ENCODE measurements around the gene ZBTB47. TPM values are rescaled to one million over a fixed set of nuclear protein-coding genes. Genes with fewer than 3 reads are reported as not detected.

Gene ZBTB47
- total and polyA plus RNA-seq, 2 donors (not counting 3 experiments of a cell fraction or from before 2014, with no cell fraction given): 10.6 to 14.5 TPM

DNA sequence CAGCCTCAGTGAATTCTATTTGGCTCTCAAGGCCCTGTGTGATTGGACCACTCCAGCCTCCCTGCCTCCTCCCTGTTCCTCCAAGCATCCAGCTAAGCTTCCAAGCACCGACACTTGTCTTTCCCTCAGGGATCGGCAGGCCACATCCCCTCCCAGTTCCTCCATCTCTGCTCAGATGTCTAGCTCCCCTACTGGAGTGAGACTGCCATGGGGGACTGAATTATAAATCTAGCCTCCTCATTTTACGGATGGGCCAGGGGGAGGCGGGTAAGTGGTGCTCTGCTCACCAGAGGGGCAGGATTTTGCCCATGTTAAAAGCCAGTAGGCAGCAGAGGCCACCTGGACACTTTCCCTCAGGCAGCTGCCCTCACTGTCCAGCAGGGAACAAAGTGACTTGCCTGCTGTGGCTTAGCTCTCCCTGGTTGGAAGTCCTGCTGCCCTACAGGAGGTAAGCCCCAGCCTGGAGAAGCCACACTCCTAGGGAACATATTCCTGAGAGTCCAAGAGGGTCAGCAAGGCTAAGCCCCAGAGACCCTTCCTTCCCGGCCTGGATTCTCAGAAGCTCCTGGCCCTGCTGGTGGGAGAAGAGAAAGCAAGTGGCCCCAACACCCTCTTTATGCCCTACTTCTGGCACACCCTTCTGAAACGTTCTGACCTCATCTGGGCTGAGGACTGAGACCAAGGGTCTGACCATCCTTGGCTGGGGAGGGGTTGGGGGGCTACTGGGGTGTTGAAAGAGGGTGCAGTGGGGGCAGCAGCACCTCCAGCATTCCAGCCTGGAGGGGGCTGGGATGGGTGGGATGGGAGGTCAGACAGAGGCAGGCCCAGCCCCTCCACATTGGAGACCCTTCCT lies 58.2 kb downstream of the ZBTB47 start:
- no TSS peak for BruUV-seq (replicated peaks)
- no peaks in the 10 kb centered on the region for H3K79me2 ChIP-seq (ENCODE audit: control insufficient read depth, insufficient read depth, low read length)

More for the DNA sequence above, 58.2 kb downstream of the ZBTB47 start:
- Histone ChIP-seq H3K9me3 (replicated peaks; ENCODE audit: control insufficient read depth, insufficient read depth, low read length) (no peaks in the 10 kb centered on the region), H3K4me2 (ENCODE audit: insufficient read depth, low read length) (no peak overlapping the region), H3K4me3 (replicated peaks in 1 of 3; ENCODE audit: insufficient read depth in 1 of 3, low read depth in 1 of 3, low read length in 3 of 3) (no peak overlapping the region), H3K9ac (replicated peaks; ENCODE audit: extremely low read depth, insufficient read depth, low read length) (no peak overlapping the region), H4K20me1 (replicated peaks; ENCODE audit: control insufficient read depth, extremely low read depth, insufficient read depth, low read length) (no peaks in the 10 kb centered on the region), H3K36me3 (ENCODE audit: control insufficient read depth in 2 of 2, extremely low read depth in 1 of 2, insufficient read depth in 2 of 2, low read length in 2 of 2) (no peaks in the 10 kb centered on the region), H3K4me1 (ENCODE audit: control insufficient read depth, extremely low read depth, insufficient read depth, low read length) (no peaks in the 10 kb centered on the region), H3K27me3 (ENCODE audit: control insufficient read depth in 2 of 2, insufficient read depth in 2 of 2, low read length in 2 of 2) (peaks cover 0 to 5% of the 10 kb centered on the region in 2 experiments), H2AFZ (ENCODE audit: low read depth, low read length) (no peak overlapping the region), H3K9me1 (replicated peaks; ENCODE audit: control insufficient read depth, extremely low read depth, insufficient read depth, low read length) (no peaks in the 10 kb centered on the region), H3K27ac (ENCODE audit: insufficient read depth, low read depth, low read length) (no peak overlapping the region)
- ChIA-PET POLR2A (no interaction called here), CTCF (interaction anchor here (0.6 to 2.2 kb wide), 4 partner anchors 12 to 181 kb away, joined by 3 to 9 read pairs (median 6); no protein-coding TSS in a partner anchor)
- dilution Hi-C loops (cut with MboI; ENCODE audit: extremely low pct_ligation_motif_present, low sequenced_read_pairs): no loop called here
- DNase-seq (ENCODE audit: low read depth, low spot score): no peak
- intact Hi-C loops (cut with micrococcal nuclease): no loop called here
- no peak for TF ChIP-seq FOS (IDR thresholded peaks at IDR 0.05; ENCODE audit: borderline replicate concordance, insufficient read depth, low read length)
- TF ChIP-seq POLR2A (IDR thresholded peaks at IDR 0.05; ENCODE audit: low read depth, low read length): no peak
- TF ChIP-seq EZH2 (IDR thresholded peaks at IDR 0.05; ENCODE audit: borderline replicate concordance, low read depth, low read length, severe bottlenecking): no peak
- no peak for TF ChIP-seq GATA2 (IDR thresholded peaks at IDR 0.05; ENCODE audit: insufficient read depth, insufficient read length, low read depth, low read length)
- TF ChIP-seq MYC (IDR thresholded peaks at IDR 0.05; ENCODE audit: low read depth, low read length): no peak
- no peak for TF ChIP-seq POLR2AphosphoS5 (IDR thresholded peaks at IDR 0.05; ENCODE audit: insufficient read depth, low read depth, low read length)
- TF ChIP-seq, protein P1, sequence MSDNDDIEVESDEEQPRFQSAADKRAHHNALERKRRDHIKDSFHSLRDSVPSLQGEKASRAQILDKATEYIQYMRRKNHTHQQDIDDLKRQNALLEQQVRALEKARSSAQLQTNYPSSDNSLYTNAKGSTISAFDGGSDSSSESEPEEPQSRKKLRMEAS (IDR thresholded peaks at IDR 0.05; ENCODE audit: insufficient read depth, insufficient read length): no peak
- TF ChIP-seq JUN (IDR thresholded peaks at IDR 0.05; ENCODE audit: borderline replicate concordance, insufficient read depth, insufficient read length, low read depth): no peak
- TF ChIP-seq, protein P2, sequence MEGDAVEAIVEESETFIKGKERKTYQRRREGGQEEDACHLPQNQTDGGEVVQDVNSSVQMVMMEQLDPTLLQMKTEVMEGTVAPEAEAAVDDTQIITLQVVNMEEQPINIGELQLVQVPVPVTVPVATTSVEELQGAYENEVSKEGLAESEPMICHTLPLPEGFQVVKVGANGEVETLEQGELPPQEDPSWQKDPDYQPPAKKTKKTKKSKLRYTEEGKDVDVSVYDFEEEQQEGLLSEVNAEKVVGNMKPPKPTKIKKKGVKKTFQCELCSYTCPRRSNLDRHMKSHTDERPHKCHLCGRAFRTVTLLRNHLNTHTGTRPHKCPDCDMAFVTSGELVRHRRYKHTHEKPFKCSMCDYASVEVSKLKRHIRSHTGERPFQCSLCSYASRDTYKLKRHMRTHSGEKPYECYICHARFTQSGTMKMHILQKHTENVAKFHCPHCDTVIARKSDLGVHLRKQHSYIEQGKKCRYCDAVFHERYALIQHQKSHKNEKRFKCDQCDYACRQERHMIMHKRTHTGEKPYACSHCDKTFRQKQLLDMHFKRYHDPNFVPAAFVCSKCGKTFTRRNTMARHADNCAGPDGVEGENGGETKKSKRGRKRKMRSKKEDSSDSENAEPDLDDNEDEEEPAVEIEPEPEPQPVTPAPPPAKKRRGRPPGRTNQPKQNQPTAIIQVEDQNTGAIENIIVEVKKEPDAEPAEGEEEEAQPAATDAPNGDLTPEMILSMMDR (IDR thresholded peaks at IDR 0.05; ENCODE audit: extremely low read depth in 1 of 2, insufficient read depth in 1 of 2, low read depth in 1 of 2, low read length in 2 of 2): no peak
- no peak for FAIRE-seq
